ENCODE measurements around the gene SLC22A25.

DNA sequence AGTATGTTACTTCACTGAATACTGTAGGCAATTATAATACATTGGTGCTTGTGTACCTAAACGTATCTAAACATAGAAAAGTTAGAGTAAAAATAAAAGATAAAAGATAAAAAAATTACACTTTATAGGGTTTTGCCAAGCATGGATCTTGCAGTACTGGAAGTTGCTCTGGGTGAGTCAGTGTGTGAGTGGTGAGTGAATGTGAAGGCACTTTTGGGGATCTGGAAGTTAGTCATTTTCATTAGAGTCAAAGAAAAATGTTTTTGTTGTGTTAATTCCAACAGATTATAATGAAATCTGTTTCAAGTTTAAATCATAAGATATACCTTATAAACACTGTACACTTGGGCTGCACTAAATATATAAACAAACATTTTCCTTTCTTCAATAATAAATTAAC, 3.3 kb downstream of the SLC22A25 start:
- TF ChIP-seq POLR2A (IDR thresholded peaks at IDR 0.05) (no peak), POLR2AphosphoS5 (IDR thresholded peaks at IDR 0.05) (no peak), EP300 (IDR thresholded peaks at IDR 0.05) (no peak)
- TF ChIP-seq, protein P1, sequence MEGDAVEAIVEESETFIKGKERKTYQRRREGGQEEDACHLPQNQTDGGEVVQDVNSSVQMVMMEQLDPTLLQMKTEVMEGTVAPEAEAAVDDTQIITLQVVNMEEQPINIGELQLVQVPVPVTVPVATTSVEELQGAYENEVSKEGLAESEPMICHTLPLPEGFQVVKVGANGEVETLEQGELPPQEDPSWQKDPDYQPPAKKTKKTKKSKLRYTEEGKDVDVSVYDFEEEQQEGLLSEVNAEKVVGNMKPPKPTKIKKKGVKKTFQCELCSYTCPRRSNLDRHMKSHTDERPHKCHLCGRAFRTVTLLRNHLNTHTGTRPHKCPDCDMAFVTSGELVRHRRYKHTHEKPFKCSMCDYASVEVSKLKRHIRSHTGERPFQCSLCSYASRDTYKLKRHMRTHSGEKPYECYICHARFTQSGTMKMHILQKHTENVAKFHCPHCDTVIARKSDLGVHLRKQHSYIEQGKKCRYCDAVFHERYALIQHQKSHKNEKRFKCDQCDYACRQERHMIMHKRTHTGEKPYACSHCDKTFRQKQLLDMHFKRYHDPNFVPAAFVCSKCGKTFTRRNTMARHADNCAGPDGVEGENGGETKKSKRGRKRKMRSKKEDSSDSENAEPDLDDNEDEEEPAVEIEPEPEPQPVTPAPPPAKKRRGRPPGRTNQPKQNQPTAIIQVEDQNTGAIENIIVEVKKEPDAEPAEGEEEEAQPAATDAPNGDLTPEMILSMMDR (IDR thresholded peaks at IDR 0.05), result no peak

All from upper lobe of left lung (tissue), 4 donors.